EL (cell line): ENCODE results near the gene ZIK1.
A peak's percentile ranks its signal among the peaks of the same experiment; 100 is the strongest.

ENCODE experiments used
- DNase-seq: peaks from one replicate; pipeline ENCODE4 v3.0.0-alpha.2; 2016

The ZIK1 gene

GRCh38 chr19:57613941-57614743, 30.2 kb downstream of the ZIK1 start, which contains the start of gene ZNF134:
Gene ZNF134, plus strand, starts transcription at chr19:57614242. Its CDS starts 5,227 bp downstream, at chr19:57619469.
- DNase-seq = peak; percentile 90

DNA sequence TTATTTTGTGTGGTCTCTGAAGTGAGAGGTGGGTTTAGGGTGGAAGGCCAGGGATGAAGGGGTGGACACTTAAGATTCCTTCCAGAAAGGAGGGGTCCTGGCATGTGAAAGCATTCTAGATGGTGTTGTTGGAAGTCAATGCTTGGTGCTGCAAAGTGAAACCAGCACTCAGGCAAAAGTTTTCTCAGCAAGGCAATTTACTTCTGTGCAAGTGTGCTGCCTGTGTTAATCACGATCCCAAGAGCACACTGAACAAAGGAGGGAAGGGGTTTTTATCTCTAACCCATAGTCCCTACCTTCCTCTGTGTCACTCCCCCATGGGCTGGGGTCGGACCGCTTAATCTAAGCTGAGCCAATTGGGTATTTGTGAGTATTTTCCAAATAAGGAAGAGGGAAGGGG, 31.4 kb downstream of the ZIK1 start:
- DNase-seq = peak; percentile 10

DNA sequence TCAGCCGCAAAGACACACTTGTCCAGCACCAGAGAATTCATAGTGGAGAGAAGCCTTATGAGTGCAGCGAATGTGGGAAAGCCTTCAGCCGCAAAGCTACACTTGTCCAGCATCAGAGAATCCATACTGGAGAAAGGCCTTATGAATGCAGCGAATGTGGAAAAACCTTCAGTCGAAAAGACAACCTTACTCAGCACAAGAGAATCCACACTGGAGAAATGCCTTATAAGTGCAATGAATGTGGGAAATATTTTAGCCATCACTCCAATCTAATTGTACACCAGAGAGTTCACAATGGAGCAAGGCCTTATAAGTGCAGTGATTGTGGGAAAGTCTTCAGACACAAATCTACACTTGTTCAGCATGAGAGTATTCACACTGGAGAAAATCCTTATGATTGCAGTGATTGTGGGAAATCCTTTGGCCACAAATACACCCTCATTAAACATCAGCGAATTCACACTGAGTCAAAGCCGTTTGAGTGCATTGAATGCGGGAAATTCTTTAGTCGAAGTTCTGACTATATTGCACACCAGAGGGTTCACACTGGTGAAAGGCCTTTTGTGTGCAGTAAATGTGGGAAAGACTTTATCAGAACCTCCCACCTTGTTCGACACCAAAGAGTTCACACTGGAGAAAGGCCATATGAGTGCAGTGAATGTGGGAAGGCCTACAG, 36.9 kb downstream of the ZIK1 start:
- DNase-seq = no peak

GRCh38 chr19:57623091-57623490, 39.1 kb downstream of the ZIK1 start:
- no peak for DNase-seq

- DNase-seq = peak; percentile 95
These were observed 49.3 kb downstream of the ZIK1 start, which contains the start of gene ZNF211 for GRCh38 chr19:57632987-57633831. Gene ZNF211, plus strand, starts transcription at chr19:57633168. Its CDS starts 179 bp downstream, at chr19:57633347.

DNA sequence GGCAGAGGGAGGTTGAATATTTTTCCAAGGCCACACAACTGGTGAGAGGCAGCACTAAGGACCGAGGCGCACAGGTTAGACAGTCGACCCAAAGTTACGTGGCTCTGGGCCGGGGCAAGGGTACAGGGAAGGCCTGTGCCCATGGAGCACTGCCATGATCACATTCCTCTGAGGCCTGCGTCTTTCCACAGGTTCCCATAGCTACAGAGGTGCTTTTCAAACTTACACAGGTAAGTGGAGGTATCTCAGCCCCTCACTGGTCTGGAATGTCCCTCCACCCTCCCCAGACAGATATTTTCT, 49.8 kb downstream of the ZIK1 start:
- DNase-seq = no peak

DNA sequence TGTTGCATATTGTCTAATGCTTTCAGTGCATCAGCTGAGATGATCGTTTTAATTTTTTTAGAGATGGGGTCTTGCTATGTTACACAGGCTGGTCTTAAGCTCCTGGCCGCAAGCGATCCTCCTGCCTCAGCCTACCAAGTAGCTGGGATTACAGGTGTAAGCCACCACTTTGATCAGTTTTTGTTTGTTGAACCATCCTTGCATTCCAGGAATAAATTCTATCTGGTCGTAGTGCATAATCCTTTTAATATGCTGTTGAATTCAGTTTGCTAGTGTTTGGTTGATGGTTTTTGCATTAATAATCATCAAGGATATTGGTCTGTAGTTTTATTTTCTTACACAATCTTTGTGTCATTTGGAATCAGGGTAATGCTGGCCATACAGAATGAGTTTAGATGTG, 53.4 kb downstream of the ZIK1 start:
- DNase-seq = no peak

GRCh38 chr19:57641715-57642234, 57.8 kb downstream of the ZIK1 start:
- DNase-seq = no peak

DNA sequence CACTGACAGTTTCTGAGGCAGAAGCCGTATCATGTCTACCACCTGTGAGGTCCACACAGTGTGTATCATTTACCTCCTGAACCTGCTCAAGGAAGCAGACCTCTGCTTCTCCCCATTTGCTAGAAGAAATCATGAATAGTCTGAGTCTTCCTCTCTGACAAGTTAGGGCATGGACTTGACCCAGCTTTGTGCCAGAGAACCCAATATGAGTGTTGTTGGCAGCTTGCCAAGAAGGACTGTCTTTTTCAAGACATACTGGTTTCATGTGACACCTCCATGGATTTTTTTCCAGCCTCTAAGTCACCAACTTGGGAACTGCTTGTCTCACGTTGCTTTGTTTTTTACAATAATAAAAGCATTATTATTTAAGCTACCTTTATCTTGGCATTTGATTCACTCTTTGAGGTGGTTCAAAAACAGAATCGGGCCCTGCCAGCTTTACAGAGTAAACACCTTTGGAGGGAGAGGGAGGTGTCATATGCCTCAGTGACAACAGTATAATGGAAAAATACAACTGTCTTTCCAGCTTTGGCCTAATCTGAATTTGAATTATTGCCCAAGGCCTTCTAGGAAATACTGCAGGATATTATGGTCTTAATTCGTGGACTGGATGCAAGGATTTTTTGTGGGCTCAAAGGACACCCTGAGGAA, 58.6 kb downstream of the ZIK1 start:
- DNase-seq = no peak
